PFSK-1 (cell line): ENCODE measurements around the gene FAF2.

Experiments used
- FOXP2 ChIP-seq: optimal IDR thresholded peaks from 2 replicates; pipeline ENCODE3; 2011; ENCODE audit warnings: borderline replicate concordance, control low read depth, inconsistent platforms; ENCODE audit not compliant: insufficient read depth; ENCODE audit errors: extremely low read length, extremely low read depth
- POLR2AphosphoS5 ChIP-seq: IDR thresholded peaks from 2 replicates; pipeline ENCODE4 v1.6.1; 2012; ENCODE audit warnings: low read depth, mild to moderate bottlenecking, control low read depth, low read length, moderate library complexity
- SIN3A ChIP-seq: IDR thresholded peaks from 2 replicates; pipeline ENCODE4 v1.6.1; 2012; ENCODE audit warnings: mild to moderate bottlenecking, low read length, moderate library complexity, borderline replicate concordance; ENCODE audit not compliant: insufficient read depth
- TAF1 ChIP-seq: IDR thresholded peaks from 2 replicates; pipeline ENCODE4 v1.6.1; 2012; ENCODE audit warnings: low read length, control low read depth, borderline replicate concordance; ENCODE audit not compliant: insufficient read depth
- TF ChIP-seq, protein P1 (sequence below), 2 experiments: IDR thresholded peaks; 2 replicates each; pipeline versions ENCODE4 v1.6.1 to v1.8.0; 2011 to 2012; ENCODE audit warnings: low read depth in 2 of 2, low read length in 2 of 2, control low read depth in 1 of 2, inconsistent platforms in 1 of 2, mild to moderate bottlenecking in 1 of 2, moderate library complexity in 1 of 2; ENCODE audit not compliant: insufficient read depth in 1 of 2

FAF2 gene

DNA sequence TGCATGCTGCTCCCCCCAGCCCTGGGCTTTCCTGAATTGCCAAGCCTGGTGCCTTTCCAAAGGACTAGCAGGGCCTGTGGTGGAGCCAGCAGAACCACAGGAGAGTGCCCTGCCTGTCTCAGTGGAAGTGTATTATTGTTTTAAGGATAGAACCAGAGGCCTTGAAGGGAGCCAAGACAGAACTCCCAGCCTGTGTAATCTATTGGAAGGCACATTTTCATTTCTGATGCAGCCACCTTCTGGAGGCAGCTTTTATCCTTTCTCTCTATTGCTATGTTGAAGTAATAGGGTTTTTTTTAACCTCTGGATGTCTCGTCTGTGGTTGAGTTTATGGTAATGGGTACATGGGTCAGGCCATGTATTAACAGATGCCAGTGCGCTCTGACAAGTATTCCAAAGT, 59.7 kb downstream of the FAF2 start:
- TF ChIP-seq, protein P1, sequence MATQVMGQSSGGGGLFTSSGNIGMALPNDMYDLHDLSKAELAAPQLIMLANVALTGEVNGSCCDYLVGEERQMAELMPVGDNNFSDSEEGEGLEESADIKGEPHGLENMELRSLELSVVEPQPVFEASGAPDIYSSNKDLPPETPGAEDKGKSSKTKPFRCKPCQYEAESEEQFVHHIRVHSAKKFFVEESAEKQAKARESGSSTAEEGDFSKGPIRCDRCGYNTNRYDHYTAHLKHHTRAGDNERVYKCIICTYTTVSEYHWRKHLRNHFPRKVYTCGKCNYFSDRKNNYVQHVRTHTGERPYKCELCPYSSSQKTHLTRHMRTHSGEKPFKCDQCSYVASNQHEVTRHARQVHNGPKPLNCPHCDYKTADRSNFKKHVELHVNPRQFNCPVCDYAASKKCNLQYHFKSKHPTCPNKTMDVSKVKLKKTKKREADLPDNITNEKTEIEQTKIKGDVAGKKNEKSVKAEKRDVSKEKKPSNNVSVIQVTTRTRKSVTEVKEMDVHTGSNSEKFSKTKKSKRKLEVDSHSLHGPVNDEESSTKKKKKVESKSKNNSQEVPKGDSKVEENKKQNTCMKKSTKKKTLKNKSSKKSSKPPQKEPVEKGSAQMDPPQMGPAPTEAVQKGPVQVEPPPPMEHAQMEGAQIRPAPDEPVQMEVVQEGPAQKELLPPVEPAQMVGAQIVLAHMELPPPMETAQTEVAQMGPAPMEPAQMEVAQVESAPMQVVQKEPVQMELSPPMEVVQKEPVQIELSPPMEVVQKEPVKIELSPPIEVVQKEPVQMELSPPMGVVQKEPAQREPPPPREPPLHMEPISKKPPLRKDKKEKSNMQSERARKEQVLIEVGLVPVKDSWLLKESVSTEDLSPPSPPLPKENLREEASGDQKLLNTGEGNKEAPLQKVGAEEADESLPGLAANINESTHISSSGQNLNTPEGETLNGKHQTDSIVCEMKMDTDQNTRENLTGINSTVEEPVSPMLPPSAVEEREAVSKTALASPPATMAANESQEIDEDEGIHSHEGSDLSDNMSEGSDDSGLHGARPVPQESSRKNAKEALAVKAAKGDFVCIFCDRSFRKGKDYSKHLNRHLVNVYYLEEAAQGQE (IDR thresholded peaks at IDR 0.05; ENCODE audit: insufficient read depth in 1 of 2, low read depth in 2 of 2, low read length in 2 of 2), result no peak
- TF ChIP-seq FOXP2, result no peak
- TF ChIP-seq POLR2AphosphoS5, result no peak
- TF ChIP-seq TAF1, result no peak
- no peak for TF ChIP-seq SIN3A

DNA sequence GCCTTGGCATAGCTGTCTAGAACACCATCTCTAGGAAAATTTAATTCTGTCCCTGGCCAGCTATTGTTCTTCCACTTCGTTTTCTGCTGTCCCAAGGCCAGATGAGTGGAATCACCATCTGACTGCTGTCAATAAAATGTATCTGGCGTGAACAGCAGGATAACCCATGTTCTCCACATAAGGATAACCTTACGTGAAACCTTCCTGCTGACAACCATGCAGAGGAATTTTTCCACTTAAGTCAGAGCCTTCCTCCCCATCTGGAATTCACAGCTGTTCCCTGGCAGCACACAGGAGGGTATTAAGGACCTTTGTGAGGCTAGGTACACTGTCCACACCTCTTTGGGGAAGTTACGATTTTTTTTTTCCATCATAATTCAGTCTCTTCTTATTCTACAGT, 60.4 kb downstream of the FAF2 start:
- TF ChIP-seq SIN3A (no peak), FOXP2 (no peak)
- TF ChIP-seq, protein P1 (IDR thresholded peaks at IDR 0.05; ENCODE audit: insufficient read depth in 1 of 2, low read depth in 2 of 2, low read length in 2 of 2), result no peak

DNA sequence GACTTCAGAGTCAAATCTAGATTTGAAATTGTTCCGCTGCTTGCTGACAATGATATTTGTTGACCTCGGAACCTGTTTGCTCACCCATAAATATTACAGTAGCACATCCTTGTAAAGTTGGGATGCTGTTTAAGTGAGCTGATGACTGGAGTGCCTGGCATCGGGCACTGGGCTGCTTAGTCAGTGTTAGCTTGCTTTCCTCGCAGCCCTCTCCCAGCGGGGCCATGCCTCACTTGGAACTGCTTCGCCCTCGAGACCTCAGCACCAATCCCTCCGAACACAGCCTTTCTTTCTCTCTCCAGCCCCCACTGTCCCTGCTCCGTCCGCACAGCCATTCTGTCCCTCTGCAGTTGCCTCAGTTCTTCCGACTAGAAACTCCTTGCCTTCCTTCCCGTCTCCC, 65.6 kb downstream of the FAF2 start:
- TF ChIP-seq, protein P1 (IDR thresholded peaks at IDR 0.05; ENCODE audit: insufficient read depth in 1 of 2, low read depth in 2 of 2, low read length in 2 of 2), result no peak
- TF ChIP-seq FOXP2, result no peak
- no peak for TF ChIP-seq SIN3A
- no peak for TF ChIP-seq TAF1
- TF ChIP-seq POLR2AphosphoS5, result no peak

DNA sequence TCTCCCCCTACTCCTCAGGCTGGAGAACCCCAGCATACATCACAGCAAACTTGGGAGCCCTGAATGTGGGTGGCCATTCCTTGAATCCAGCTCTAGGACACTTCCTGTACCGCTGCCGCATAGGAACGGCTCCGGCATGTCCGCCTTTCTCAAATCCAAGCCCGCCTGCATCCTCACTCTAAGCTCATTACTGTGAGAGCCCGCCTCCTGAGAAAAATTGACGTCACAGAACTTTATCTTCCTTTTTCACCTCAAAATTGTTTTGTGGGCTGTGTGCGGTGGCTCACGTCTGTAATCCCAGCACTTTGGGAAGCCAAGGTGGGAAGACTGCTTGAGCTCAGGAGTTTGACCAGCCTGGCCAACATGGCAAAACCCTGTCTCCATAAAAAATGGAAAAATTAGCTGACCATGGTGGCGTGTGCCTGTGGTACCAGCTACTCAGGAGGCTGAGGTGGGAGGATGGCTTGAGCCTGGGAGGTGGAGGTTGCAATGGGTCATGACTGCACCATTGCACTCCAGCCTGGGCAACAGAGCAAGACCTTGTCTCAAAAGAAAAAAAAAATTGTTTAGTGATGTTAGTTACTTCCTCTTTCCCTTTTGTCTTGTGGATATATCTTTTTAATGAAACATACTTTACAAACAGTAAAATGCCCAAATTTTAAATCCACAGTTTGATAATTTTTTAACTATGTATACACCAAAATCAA, 66.2 kb downstream of the FAF2 start:
- TF ChIP-seq, protein P1 (IDR thresholded peaks at IDR 0.05; ENCODE audit: insufficient read depth in 1 of 2, low read depth in 2 of 2, low read length in 2 of 2), result no peak
- no peak for TF ChIP-seq POLR2AphosphoS5
- TF ChIP-seq FOXP2, result no peak
- no peak for TF ChIP-seq SIN3A
- no peak for TF ChIP-seq TAF1
